DOHH2 (cell line): ENCODE results near the gene PCNX2.

Source experiments
- H3F3A ChIP-seq: fragments of 200-600 bp; sonication (generic), shearing (Covaris generic); 2 replicates; pipeline ENCODE4 v1.6.0; 2016; ENCODE audit warnings: antibody characterized with exemption, mild to moderate bottlenecking; ENCODE audit not compliant: control insufficient read depth, insufficient read depth
- H3K27ac ChIP-seq: fragments of 200-600 bp; sonication (generic); 2 replicates; pipeline ENCODE4 v1.5.1; 2014; ENCODE audit warnings: low read depth, mild to moderate bottlenecking, low read length, moderate library complexity
- H3K27me3 ChIP-seq: fragments of 200-600 bp; sonication (generic); 2 replicates; pipeline ENCODE4 v1.6.1; 2014; ENCODE audit warnings: mild to moderate bottlenecking, low read length, mixed read lengths; ENCODE audit not compliant: control insufficient read depth
- H3K36me3 ChIP-seq: fragments of 200-600 bp; sonication (generic); 2 replicates; pipeline ENCODE4 v1.6.1; 2014; ENCODE audit warnings: mild to moderate bottlenecking, low read length, moderate library complexity, mixed read lengths; ENCODE audit not compliant: control insufficient read depth
- H3K4me1 ChIP-seq: fragments of 200-600 bp; sonication (generic); 2 replicates; pipeline ENCODE4 v1.6.1; 2014; ENCODE audit warnings: mild to moderate bottlenecking, low read length, mixed read lengths; ENCODE audit not compliant: control insufficient read depth
- H3K4me2 ChIP-seq: fragments of 200-600 bp; sonication (generic); 2 replicates; pipeline ENCODE4 v1.6.0; 2014; ENCODE audit warnings: mild to moderate bottlenecking, low read length, moderate library complexity
- H3K4me3 ChIP-seq: fragments of 200-600 bp; sonication (generic); 2 replicates; pipeline ENCODE4 v1.5.1; 2014; ENCODE audit warnings: mild to moderate bottlenecking, low read length, mixed read lengths
- H3K79me2 ChIP-seq: fragments of 200-600 bp; sonication (generic); 2 replicates; pipeline ENCODE4 v1.6.1; 2014; ENCODE audit warnings: mild to moderate bottlenecking, low read length, mixed read lengths; ENCODE audit not compliant: control insufficient read depth
- H3K9me2 ChIP-seq: fragments of 200-600 bp; sonication (generic); replicated peaks from 2 replicates; pipeline ENCODE4 v1.6.1; 2014; ENCODE audit warnings: mild to moderate bottlenecking, low read length, mixed read lengths; ENCODE audit not compliant: control insufficient read depth
- H3K9me3 ChIP-seq: fragments of 200-600 bp; sonication (generic); 2 replicates; pipeline ENCODE4 v1.6.1; 2014; ENCODE audit warnings: antibody characterized with exemption, low read length, mixed read lengths; ENCODE audit not compliant: control insufficient read depth, insufficient read depth
- H4K20me1 ChIP-seq: fragments of 200-600 bp; sonication (generic); 2 replicates; pipeline ENCODE4 v1.6.0; 2014; ENCODE audit warnings: low read depth, mild to moderate bottlenecking, antibody characterized with exemption, low read length, moderate library complexity; ENCODE audit not compliant: control insufficient read depth, insufficient read depth
- EZH2phosphoT487 ChIP-seq: fragments of 200-600 bp; sonication (generic); IDR thresholded peaks from 2 replicates; pipeline ENCODE4 v1.6.1; 2017; ENCODE audit warnings: borderline replicate concordance, mild to moderate bottlenecking, antibody characterized with exemption, low read length, moderate library complexity, mixed read lengths
- TF ChIP-seq, protein P1 (sequence below): fragments of 200-600 bp; sonication (generic); IDR thresholded peaks from one replicate; pipeline ENCODE4 v1.5.1; 2014; ENCODE audit warnings: antibody characterized with exemption, mild to moderate bottlenecking, low read depth, low read length; ENCODE audit not compliant: poor library complexity, severe bottlenecking

The PCNX2 gene

DNA sequence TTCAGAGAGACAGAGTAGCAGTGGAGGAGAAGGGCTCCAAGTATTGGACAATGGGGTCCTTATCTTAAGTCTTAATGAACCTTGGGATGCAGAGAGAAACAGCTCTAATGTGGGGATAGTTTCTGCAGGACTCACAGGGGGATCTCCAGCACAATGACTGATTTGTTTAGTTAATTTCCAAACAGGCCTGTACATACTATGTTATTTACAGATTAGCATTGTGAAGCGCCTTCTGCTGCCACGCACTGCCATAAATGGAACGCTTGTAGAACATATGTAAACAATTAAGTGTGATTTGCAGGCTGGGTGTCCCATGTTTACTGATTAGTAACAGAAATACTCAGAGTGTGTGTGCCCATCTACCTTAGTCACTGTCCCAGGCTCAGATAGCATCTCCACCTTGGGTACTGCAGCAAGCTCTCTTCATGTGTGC is 289.0 kb downstream of the PCNX2 start:
- Histone ChIP-seq H4K20me1 (no peaks in the 10 kb centered on the region), H3K9me3 (no peaks in the 10 kb centered on the region), H3K9me2 (no peaks in the 10 kb centered on the region), H3K4me3 (no peak overlapping the region), H3K27ac (no peak overlapping the region), H3K27me3 (no peaks in the 10 kb centered on the region), H3F3A (no peaks in the 10 kb centered on the region), H3K4me2 (no peak overlapping the region), H3K36me3 (no peaks in the 10 kb centered on the region), H3K4me1 (no peaks in the 10 kb centered on the region), H3K79me2 (no peaks in the 10 kb centered on the region)
- TF ChIP-seq, protein P1, sequence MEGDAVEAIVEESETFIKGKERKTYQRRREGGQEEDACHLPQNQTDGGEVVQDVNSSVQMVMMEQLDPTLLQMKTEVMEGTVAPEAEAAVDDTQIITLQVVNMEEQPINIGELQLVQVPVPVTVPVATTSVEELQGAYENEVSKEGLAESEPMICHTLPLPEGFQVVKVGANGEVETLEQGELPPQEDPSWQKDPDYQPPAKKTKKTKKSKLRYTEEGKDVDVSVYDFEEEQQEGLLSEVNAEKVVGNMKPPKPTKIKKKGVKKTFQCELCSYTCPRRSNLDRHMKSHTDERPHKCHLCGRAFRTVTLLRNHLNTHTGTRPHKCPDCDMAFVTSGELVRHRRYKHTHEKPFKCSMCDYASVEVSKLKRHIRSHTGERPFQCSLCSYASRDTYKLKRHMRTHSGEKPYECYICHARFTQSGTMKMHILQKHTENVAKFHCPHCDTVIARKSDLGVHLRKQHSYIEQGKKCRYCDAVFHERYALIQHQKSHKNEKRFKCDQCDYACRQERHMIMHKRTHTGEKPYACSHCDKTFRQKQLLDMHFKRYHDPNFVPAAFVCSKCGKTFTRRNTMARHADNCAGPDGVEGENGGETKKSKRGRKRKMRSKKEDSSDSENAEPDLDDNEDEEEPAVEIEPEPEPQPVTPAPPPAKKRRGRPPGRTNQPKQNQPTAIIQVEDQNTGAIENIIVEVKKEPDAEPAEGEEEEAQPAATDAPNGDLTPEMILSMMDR, result no peak
- no peak for TF ChIP-seq EZH2phosphoT487

DNA sequence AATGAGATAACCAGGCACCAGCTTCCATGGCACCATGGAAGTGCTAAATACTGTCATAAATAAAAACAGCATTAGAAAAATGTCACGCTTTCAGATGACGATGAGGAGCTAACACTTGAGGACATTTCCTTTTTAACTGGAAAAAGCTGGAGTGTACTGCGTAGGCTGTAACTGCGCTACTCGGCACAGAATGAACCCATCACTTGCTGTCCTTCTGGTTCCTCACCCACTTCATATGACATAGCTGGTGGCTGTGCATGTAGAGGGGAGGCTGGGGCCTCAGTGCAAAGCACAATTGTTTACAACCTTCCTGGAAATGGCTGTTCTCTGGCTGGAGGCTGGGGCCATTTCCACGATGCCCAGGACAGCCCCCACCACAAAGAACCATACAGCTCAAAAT is 289.4 kb downstream of the PCNX2 start:
- Histone ChIP-seq H3K36me3 (no peaks in the 10 kb centered on the region), H3K79me2 (no peaks in the 10 kb centered on the region), H3K27me3 (no peaks in the 10 kb centered on the region), H3K9me2 (no peaks in the 10 kb centered on the region), H3K9me3 (no peaks in the 10 kb centered on the region), H3K4me2 (no peak overlapping the region), H3K27ac (no peak overlapping the region), H3F3A (no peaks in the 10 kb centered on the region), H3K4me3 (no peak overlapping the region), H3K4me1 (no peaks in the 10 kb centered on the region), H4K20me1 (no peaks in the 10 kb centered on the region)
- TF ChIP-seq EZH2phosphoT487, result no peak
- TF ChIP-seq, protein P1, result no peak

GRCh38 chr1:233005703-233006102 is 289.8 kb downstream of the PCNX2 start:
- H4K20me1 ChIP-seq, result no peaks in the 10 kb centered on the region
- no peak overlapping the region for H3K4me3 ChIP-seq
- H3K79me2 ChIP-seq, result no peaks in the 10 kb centered on the region
- H3F3A ChIP-seq, result no peaks in the 10 kb centered on the region
- H3K4me2 ChIP-seq, result no peak overlapping the region
- no peaks in the 10 kb centered on the region for H3K4me1 ChIP-seq
- H3K9me2 ChIP-seq, result no peaks in the 10 kb centered on the region
- no peak overlapping the region for H3K27ac ChIP-seq
- TF ChIP-seq, protein P1, result no peak
- TF ChIP-seq EZH2phosphoT487, result no peak
- no peaks in the 10 kb centered on the region for H3K27me3 ChIP-seq
- no peaks in the 10 kb centered on the region for H3K36me3 ChIP-seq
- H3K9me3 ChIP-seq, result no peaks in the 10 kb centered on the region

DNA sequence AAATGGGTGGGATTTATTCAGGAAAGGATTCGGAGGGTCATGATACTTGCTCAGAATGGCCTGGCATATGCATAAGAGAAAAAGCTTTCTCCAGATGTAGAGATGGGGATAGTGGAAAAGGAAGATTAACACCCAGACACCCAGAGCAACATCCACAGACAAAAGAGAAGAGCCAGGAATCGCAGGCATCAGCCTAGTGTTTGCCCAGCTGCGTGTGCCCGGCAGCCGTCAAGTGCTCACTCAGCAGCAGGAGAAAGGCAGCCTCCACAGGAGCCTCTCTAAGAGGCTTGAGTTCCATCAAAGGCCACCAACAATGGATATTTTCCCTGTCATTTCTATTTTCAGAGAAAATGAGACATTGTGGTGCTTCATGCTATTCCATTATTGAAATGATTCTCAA is 290.4 kb downstream of the PCNX2 start:
- no peaks in the 10 kb centered on the region for H3K79me2 ChIP-seq

More for the DNA sequence above, 290.4 kb downstream of the PCNX2 start:
- H3K9me2 ChIP-seq, result no peaks in the 10 kb centered on the region
- H3F3A ChIP-seq, result no peaks in the 10 kb centered on the region
- H3K27ac ChIP-seq, result no peak overlapping the region
- no peak overlapping the region for H3K4me2 ChIP-seq
- no peaks in the 10 kb centered on the region for H3K27me3 ChIP-seq
- H3K9me3 ChIP-seq, result no peaks in the 10 kb centered on the region
- TF ChIP-seq, protein P1, result no peak
- no peak for TF ChIP-seq EZH2phosphoT487
- no peaks in the 10 kb centered on the region for H3K4me1 ChIP-seq
- H4K20me1 ChIP-seq, result no peaks in the 10 kb centered on the region
- no peaks in the 10 kb centered on the region for H3K36me3 ChIP-seq
- no peak overlapping the region for H3K4me3 ChIP-seq
